ENCODE results near the gene NEBL.

The NEBL gene

GRCh38 chr10:20776384-20777118, 120.6 kb downstream of the NEBL start:
- DNase-seq: no peak

- DNase-seq: no peak
These were observed 126.1 kb downstream of the NEBL start for GRCh38 chr10:20771051-20771450.

- DNase-seq: no peak
These were observed 127.6 kb downstream of the NEBL start for GRCh38 chr10:20769481-20769880.

- peak; percentile 20 for DNase-seq
These were observed 128.3 kb downstream of the NEBL start for GRCh38 chr10:20768843-20769242.

- no peak for DNase-seq
These were observed 130.1 kb downstream of the NEBL start for GRCh38 chr10:20767028-20767427.

GRCh38 chr10:20765066-20765465, 132.0 kb downstream of the NEBL start:
- no peak for DNase-seq

GRCh38 chr10:20760460-20760859, 136.7 kb downstream of the NEBL start:
- DNase-seq: no peak

GRCh38 chr10:20748551-20748950, 148.6 kb downstream of the NEBL start:
- DNase-seq: no peak

GRCh38 chr10:20747782-20748181, 149.3 kb downstream of the NEBL start:
- no peak for DNase-seq

- DNase-seq: no peak
These were observed 150.3 kb downstream of the NEBL start for GRCh38 chr10:20746856-20747255.

- no peak for DNase-seq
These were observed 151.3 kb downstream of the NEBL start for GRCh38 chr10:20745556-20746375.

GRCh38 chr10:20744821-20745220, 152.3 kb downstream of the NEBL start:
- DNase-seq: no peak

- DNase-seq: no peak
These were observed 153.2 kb downstream of the NEBL start for GRCh38 chr10:20743942-20744341.

- no peak for DNase-seq
These were observed 154.2 kb downstream of the NEBL start for GRCh38 chr10:20742737-20743541.

- DNase-seq: no peak
These were observed 157.0 kb downstream of the NEBL start for GRCh38 chr10:20740120-20740519.

GRCh38 chr10:20737107-20737506, 160.0 kb downstream of the NEBL start:
- DNase-seq: no peak

All from NCI-H82 (cell line).